Measurements from ENCODE around the gene RGL3.
"Not testable (repeated sequence)": the region's sequence is repeated elsewhere in the genome, so short reads cannot be mapped to it uniquely, and the experiment has no call there.

Gene RGL3, protein sequence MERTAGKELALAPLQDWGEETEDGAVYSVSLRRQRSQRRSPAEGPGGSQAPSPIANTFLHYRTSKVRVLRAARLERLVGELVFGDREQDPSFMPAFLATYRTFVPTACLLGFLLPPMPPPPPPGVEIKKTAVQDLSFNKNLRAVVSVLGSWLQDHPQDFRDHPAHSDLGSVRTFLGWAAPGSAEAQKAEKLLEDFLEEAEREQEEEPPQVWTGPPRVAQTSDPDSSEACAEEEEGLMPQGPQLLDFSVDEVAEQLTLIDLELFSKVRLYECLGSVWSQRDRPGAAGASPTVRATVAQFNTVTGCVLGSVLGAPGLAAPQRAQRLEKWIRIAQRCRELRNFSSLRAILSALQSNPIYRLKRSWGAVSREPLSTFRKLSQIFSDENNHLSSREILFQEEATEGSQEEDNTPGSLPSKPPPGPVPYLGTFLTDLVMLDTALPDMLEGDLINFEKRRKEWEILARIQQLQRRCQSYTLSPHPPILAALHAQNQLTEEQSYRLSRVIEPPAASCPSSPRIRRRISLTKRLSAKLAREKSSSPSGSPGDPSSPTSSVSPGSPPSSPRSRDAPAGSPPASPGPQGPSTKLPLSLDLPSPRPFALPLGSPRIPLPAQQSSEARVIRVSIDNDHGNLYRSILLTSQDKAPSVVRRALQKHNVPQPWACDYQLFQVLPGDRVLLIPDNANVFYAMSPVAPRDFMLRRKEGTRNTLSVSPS

DNA sequence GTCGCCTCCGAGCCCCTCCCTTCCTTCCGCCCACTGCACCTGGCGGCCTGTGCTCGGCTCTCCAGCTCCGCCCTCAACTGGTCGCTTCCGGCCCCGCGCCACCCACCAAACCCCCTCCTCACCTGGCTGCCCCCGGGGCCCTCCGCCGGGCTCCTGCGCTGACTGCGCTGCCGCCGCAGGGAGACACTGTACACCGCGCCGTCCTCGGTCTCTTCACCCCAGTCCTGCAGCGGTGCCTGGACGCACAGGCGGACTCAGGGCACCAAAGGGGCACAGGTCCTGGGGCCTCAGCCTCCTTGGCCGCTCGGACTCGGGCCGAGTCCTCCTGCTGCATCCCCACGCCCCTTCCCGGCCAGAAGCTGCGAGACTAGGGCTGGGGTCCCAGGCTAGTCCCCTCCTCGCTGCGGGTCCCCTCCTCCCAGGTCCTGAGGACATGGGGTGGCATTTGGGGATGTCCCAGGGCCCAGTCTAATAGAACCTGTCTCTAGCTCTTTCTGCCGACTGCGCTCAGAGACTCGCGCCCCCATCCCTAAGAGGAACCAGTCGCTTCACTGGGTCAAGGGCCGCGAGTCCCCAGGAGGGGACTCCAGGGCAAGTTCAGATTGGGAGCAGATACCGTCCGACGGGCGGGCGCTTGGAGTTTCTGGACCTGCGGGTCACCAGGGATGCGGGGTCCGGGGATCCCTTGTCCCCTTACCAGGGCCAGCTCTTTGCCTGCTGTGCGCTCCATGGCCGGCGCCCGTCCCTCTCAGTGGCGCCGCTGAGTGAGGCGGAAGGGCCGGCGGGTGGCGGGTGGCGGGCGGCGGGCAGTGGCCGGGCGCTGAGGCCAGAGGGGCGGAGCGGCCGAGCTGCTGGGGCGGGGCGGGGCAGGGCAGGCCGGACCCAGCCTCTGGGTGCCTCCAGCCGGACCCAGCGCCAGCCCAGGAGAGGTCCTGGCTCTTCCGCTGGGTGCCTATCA is at the start of gene RGL3:
TSS of gene RGL3 (minus strand) at position 766 of the 958 bp plus-strand sequence. CDS start at position 730, 36 bp downstream.
- no peak for DNase-seq (ENCODE audit: extremely low read depth in 1 of 2, low read depth in 1 of 2)

DNA sequence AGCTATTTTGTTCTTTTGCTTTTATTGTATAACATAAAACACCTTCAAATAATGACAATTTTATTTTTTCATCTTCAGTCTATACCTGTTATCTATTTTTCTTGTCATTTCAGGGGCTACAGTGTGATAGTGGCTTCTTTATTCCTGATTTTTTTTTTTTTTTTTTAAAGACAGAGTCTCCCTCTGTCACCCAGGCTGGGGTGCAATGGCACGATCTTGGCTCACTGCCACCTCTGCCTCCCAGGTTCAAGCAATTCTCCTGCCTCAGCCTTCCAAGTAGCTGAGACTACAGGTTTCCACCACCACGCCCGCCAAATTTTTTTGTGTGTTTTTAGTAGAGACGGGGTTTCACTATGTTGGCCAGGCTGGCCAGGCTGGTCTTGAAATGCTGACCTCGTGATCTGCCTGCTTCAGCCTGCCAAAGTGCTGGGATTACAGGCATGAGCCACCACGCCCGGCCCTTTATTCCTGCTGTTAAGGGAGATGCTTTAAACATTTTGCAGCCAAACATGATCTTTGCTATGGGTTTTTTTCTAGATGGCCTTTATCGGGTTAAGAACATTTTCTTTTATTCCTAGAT is 49.2 kb upstream of the RGL3 start:
- not testable (repeated sequence) for DNase-seq (ENCODE audit: extremely low read depth in 1 of 2, low read depth in 1 of 2)

DNA sequence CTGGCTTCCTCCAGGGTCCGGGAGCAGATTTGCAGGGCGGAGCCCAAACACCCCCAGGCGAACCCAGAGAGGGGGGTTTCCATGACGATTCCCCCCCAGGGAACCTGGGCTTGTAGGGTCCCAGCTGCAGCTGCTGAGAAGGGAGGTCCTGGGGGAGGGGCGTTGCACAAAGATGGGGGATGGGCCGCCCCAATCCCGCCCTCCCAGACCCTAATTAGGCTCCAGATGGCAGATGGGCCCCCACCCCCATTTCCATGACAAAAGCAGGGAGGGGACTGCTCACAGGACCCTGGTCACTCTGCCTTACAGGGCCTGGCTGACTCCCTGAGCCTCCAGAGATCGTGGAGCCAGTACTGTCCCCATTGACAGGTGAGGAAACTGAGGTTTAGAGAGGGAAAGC is 46.5 kb upstream of the RGL3 start:
- DNase-seq (ENCODE audit: extremely low read depth in 1 of 2, low read depth in 1 of 2), result no peak

DNA sequence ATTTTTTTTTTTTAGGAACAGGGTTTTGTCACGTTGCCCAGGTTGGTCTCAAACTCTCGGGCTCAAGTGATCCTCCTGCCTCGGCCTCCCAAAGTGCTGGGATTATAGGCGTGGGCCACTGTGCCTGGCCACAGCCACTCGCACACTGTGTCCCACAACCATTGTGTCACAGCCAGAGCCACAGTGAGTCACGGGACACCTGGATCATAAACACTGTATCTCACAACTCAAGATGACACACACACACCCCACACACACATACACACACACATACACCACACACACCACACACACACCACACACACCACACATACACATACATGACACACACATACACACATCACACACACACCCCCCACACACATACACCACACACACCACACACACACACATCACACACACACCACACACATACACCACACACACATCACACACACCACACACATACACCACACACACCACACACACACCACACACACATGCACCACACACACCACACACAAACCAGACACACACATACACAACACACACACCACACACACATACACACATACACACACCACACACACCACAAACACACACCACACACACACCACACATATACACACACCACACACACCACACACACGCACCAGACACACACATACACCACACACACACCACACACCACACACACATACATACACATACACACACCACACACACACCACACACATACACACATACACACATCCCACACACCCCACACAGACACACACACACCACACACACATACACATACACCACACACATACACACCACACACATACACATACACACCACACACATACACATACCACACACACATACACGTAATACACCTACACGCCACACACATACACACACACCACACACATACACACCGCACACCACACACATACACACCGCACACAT is 45.5 kb upstream of the RGL3 start:
- DNase-seq (ENCODE audit: extremely low read depth in 1 of 2, low read depth in 1 of 2), result no peak

DNA sequence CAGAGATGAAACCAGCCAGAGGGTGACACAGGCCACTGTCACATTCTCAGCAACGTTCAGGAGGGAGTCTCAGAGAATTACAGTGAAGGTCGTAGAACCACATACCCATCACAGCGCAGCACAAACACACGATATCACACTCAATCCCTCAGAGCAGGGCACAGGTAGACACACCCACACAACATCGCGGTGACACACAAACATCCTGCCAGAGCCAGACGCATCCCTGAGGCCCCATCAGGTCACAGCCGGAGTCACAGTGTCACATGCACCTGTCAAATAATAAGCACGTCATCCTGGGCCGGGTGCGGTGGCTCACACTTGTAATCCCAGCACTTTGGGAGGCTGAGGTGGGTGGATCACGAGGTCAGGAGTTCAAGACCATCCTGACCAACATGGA is 44.3 kb upstream of the RGL3 start:
- DNase-seq (ENCODE audit: extremely low read depth in 1 of 2, low read depth in 1 of 2), result no peak

DNA sequence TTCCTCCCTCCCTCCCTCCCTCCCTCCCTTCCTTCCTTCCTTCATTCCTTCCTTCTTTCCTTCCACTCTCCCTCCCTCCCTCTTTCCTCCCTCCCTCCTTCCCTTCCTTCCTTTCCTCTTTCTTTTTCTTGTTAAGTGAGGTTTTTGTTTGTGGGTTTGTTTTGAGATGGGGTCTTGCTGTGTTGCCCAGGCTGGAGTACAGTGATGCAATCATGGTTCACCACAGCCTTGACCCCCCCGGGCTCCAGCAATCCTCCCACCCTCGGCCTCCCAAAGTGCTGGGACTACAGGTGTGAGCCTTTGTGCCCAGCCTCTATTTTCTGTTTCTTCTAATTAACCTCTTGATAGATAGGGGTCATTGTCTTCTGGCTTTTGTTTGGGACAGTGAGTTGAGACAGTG is 42.3 kb upstream of the RGL3 start:
- no peak for DNase-seq (ENCODE audit: extremely low read depth in 1 of 2, low read depth in 1 of 2)

DNA sequence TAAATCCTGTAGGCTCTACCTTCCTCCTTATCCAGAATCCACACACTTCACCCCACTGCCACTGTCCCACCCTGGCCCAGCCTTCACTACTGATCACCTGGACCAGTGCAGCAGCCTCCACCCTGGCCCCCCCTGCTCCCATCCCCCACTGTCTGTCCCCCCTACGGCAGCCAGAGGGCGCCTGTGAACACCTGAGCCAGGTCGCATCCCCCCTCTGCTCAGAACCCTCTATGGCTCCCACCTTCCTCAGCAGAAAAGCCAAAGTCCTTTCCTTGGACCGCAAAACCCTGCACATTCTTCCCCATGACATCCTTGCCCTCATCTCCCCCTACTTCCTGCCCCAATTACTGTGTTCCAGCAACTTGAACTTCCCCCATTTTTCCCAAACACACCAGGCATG is 41.1 kb upstream of the RGL3 start:
- DNase-seq (ENCODE audit: extremely low read depth in 1 of 2, low read depth in 1 of 2), result no peak

DNA sequence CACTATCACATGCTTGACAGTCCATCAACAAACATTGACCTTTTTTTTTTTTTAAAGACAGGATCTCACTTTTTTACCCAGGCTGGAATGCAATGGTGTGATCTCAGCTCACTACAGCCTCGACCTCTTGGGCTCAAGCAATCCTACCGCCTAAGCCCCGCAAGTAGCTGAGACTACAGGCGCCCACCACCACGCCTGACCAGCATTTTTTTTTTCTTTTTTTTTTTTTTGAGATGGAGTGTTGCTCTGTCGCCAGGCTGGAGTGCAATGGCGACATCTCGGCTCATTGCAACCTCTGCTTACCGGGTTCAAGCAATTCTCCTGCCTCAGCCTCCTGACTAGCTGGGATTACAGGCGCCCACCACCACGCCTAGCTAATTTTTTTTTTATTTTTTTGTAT is 39.8 kb upstream of the RGL3 start:
- DNase-seq (ENCODE audit: extremely low read depth in 1 of 2, low read depth in 1 of 2), result not testable (repeated sequence)

DNA sequence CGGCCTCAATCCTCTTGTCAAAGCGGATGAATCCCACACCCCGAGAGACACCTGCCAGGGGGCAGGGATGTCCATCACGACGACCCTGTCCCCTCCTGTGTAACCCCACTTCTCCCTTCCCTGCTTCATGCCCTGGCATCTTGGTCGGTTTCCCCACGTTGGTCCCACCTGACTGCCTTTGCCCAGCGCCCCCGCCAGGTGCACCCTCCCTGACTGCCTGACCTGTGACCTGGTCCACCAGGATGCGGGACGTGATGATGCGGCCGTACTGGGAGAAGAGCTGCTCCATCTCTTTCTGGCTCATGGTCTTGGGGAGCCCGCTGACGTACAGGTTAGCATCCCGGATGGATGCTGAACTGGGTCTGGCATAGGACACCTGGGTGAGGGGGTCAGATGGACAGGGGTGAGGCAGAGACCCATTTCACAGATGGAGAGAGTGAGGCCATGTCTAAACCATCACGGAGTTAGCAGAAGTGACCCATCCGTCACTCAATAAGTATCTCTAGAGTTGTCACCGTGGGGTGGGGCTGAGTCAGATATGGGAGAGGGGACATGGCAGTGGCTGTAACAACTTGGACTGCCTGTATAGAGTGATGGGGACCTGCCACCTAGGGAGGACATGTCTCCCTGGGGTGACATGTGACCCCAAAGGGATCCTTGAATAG is 39.3 kb upstream of the RGL3 start:
- no peak for DNase-seq (ENCODE audit: extremely low read depth in 1 of 2, low read depth in 1 of 2)

DNA sequence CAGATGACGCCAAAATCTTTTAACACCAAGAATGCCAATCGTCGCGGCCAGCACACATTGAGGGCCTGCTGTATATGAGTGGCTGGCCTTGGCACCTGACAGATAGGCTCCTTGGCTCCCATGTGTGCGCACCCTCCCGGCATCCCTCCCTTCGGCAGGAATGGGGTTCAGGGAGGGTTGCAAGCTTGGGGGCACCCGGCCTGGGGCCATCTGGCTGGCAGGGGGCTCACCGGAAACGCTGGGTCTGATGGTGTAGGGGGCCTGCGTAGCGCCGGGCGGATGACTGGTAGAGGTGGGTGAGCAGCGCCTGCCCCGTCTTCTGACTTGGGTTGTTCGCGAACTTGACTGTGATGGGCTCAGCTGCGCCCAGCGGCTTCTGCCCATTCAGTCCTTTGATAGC is 38.7 kb upstream of the RGL3 start:
- DNase-seq (ENCODE audit: extremely low read depth in 1 of 2, low read depth in 1 of 2), result no peak

DNA sequence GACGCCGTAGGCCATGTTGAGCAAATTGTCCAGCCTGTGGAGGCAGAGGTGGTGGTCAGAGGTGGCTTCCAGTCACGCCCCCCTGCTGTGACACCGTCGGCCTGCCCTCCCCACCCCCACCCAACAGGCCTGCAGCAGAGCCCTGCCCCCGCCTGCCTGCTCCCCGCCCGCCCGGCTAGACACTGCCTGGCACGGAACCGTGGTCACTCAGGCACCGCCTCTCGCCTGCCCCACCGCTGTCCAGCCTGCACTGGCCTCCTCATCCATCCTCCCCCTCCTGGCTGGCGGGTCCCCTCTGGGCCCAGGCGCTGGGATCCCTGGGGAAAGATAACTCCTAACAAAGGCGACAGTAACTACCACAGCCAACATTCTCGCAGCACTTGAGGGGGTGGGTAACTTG is 38.0 kb upstream of the RGL3 start:
- no peak for DNase-seq (ENCODE audit: extremely low read depth in 1 of 2, low read depth in 1 of 2)

DNA sequence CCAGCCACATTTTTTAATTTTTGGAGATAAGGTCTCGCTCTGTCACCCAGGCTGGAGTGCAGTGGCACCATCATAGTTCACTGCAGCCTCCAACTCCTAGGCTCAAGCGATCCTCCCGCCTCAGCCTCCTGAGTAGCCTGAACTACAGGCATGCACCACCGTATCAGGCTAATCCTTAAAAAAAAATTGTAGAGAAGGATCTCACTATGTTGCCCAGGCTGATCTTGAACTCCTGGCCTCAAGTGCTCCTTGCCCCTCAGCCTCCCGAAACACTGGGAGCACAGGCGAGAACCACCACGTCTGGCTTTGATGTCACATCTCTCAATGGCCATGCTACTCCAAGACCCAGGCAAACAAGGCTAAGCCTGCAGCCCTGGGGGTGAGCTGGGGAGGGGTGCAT is 37.5 kb upstream of the RGL3 start:
- DNase-seq (ENCODE audit: extremely low read depth in 1 of 2, low read depth in 1 of 2), result no peak

DNA sequence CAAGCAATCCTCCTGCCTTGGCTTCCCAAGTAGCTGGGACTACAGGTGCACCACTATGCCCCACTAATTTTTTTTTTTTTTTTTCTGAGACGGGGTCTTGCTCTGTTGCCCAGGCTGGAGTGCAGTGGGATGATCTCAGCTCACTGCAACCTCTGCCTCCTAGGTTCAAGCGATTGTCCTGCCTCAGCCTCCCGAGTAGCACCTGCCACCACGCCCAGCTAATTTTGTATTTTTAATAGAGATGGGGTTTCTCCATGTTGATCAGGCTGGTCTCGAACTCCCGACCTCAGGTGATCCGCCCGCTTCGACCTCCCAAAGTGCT is 36.1 kb upstream of the RGL3 start:
- not testable (repeated sequence) for DNase-seq (ENCODE audit: extremely low read depth in 1 of 2, low read depth in 1 of 2)

DNA sequence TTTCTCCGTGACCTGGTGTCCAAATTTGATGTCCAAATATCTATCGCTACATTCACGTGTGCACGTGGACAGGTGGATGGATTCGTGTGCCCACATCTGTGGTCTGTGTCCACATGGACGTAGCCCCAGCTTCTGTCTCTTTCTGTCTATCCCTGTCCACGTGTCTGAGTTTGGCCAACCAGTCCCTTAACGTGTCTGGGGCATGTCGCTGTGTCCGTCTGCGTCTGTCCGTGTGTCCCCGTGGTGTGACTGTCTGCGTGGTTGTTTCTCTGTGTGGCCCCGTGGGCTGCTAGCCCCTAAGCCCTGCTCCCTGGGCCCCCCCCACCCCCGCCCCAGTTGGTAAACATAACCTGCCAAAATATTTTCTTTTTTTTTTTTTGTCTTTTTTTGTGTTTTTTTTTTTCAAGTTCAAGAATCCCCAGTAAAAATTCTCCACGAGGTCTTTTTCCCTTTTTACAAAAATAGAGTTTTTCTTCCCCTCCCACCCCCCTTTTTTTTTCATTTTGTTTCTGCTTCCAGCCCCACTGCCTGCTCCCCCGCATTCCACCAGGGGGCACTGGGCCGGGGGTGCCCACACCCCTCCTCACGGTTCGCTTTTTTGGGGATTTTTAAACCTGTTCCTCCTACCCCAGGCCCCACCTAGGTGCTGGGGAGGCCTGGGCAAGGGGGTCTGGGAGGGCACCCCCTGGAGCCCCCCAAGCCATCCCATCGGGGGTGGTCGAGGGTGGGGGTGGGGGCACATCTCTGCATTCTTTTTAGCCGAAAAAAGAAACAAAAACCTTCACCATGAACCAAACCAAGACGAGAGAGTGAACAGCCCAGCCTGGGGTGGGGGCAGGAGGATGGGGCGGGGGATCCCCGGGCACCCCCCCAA is 34.6 kb upstream of the RGL3 start:
- DNase-seq (ENCODE audit: extremely low read depth in 1 of 2, low read depth in 1 of 2), result no peak

DNA sequence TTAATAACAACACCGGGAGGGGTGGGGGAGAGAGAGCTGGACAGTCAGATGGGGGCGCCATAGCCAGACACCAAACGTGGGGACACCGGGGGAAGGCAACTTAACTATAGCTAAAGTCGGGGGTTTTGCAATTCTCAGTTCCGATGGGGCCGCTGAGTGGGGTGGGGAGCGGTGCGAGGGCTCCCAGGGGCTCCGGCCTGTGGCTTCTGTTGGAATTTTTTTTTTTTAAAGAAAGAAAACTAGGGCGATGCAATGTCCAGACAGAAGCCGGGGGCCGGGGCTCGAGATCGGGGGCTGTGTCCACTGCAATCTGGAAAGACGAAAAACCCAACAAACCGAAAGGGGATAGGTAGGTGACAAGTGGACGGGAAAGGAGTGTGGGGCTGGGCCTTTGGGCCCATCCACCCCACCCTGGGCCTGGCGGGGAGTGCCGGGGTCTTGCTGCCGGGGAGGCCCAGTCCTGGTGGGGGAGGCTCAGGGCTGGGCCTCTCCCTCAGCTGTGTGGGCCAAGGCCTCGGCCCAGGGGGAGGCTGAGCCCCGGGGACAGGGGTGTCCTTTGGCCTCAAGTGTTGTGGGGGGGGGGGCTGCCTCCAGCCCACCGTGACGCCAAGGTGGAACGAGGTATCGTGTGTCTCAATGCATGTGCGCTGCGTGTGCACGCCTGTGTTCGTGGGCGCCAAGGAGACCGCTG is 33.7 kb upstream of the RGL3 start:
- DNase-seq (ENCODE audit: extremely low read depth in 1 of 2, low read depth in 1 of 2), result no peak

DNA sequence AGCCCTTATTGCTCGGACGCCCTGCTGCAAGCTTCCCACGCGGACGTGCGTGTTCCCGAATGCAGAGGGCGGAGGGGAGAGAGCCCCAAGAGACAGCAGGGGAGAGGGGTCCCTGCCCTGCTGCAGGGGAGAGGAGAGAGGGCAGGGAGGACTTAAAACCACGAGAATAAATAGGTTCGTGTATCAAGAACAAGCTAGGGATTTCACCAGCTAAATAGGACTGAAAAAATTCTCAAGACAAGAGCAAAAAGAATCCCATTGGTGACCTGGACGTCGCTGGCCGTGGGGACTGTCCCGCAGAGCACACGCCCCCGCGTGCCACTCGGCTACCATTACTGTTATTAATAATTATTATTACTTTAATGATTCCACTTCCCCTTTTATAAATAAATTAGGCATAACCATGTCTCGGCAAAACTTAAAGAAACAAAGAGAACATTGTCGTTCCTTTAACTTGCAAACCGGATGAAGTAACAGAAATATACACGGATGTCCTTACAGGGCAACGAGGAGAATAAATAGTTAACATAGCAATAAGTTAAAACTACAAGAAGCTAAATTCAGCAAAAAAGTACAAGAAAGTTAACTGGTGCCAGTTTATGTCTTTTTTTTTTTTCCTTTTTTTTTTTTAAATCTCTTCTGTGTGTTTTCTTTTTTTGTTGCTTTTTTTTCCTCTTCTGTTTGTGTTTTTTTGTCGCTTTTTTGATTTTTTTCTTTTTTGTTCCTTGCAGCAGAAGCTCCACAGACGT is 32.9 kb upstream of the RGL3 start:
- DNase-seq (ENCODE audit: extremely low read depth in 1 of 2, low read depth in 1 of 2), result no peak

DNA sequence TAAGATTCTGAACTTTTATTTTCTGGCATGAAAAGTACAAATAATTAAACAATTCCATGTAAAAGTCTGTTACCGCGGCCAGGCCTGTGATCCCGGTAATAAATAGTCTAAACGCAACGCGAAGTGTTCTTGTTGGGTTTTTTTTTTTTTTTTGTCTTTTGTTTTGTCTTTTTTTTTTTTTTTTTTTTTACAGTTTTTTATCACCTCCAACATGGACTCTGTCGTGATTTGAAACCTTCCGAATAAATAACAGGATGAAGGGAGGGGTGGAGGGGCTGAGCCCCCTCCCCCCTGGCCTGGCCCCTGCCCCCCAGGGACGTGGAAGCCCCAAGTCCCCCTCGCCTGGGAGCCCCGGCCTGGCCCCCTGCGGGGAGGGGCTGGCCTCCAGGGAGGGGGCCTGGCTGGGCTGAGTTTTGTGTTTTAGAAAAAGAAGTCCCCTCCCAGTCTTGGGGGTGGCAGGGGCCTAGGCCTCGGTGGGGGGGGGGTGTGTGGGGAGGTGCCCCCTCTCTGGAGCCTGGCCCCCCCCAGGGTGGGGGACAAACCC is 32.3 kb upstream of the RGL3 start:
- no peak for DNase-seq (ENCODE audit: extremely low read depth in 1 of 2, low read depth in 1 of 2)

Measured in activated CD8-positive, alpha-beta memory T cell treated with anti-CD3 and anti-CD28 coated beads for 1 hour (primary cell).